RWPE2 (cell line): ENCODE data around the gene CDC42BPA.
"Not testable (repeated sequence)": the region's sequence is repeated elsewhere in the genome, so short reads cannot be mapped to it uniquely, and the experiment has no call there.

Experiments
- ATAC-seq: fragments of 200-7000 bp; cut with Tn5 transposase; 3 replicates; pipeline ENCODE4 v1.9.1; 2021; ENCODE audit warnings: low read depth
- DNase-seq: peaks from one replicate; pipeline ENCODE4 v3.0.0-alpha.2; 2020; ENCODE audit warnings: low spot score
- H3K27ac ChIP-seq: fragments of 450-650 bp; 2 replicates; pipeline ENCODE4 v1.5.1; 2017; ENCODE audit warnings: mild to moderate bottlenecking; ENCODE audit not compliant: poor library complexity, severe bottlenecking
- H3K27me3 ChIP-seq: fragments of 250-450 bp; sonication (Bioruptor Pico); 2 replicates; pipeline ENCODE4 v1.5.1; 2021; ENCODE audit warnings: mild to moderate bottlenecking, moderate library complexity; ENCODE audit not compliant: insufficient read depth, poor library complexity, severe bottlenecking
- H3K36me3 ChIP-seq: fragments of 250-450 bp; sonication (Bioruptor Pico); 2 replicates; pipeline ENCODE4 v1.5.1; 2020; ENCODE audit warnings: low read depth, mild to moderate bottlenecking, moderate library complexity
- H3K4me1 ChIP-seq: fragments of 250-450 bp; sonication (Bioruptor Pico); 2 replicates; pipeline ENCODE4 v1.5.1; 2021; ENCODE audit warnings: mild to moderate bottlenecking, moderate library complexity; ENCODE audit not compliant: insufficient read depth, poor library complexity, severe bottlenecking
- H3K4me3 ChIP-seq: fragments of 250-450 bp; sonication (Bioruptor Pico); 2 replicates; pipeline ENCODE4 v1.5.1; 2021; ENCODE audit warnings: mild to moderate bottlenecking, moderate library complexity; ENCODE audit not compliant: severe bottlenecking
- H3K9me3 ChIP-seq: fragments of 250-450 bp; sonication (Bioruptor Pico); 2 replicates; pipeline ENCODE4 v1.5.1; 2021; ENCODE audit warnings: mild to moderate bottlenecking, moderate library complexity; ENCODE audit not compliant: severe bottlenecking
- CTCF ChIP-seq: fragments of 450-650 bp; IDR thresholded peaks from one replicate; pipeline ENCODE4 v1.5.1; 2017; ENCODE audit warnings: mild to moderate bottlenecking, moderate library complexity; ENCODE audit not compliant: poor library complexity, severe bottlenecking

CDC42BPA gene

GRCh38 chr1:227112538-227112937 lies 205.8 kb downstream of the CDC42BPA start:
- H3K27me3 ChIP-seq: no peaks in the 10 kb centered on the region
- no peak for TF ChIP-seq CTCF
- no peaks in the 10 kb centered on the region for H3K4me1 ChIP-seq
- H3K36me3 ChIP-seq: no peaks in the 10 kb centered on the region
- ATAC-seq: no peak
- H3K27ac ChIP-seq: no peak overlapping the region
- H3K9me3 ChIP-seq: no peaks in the 10 kb centered on the region
- DNase-seq: no peak
- H3K4me3 ChIP-seq: no peak overlapping the region

GRCh38 chr1:227111782-227112181 lies 206.5 kb downstream of the CDC42BPA start:
- no peak overlapping the region for H3K27ac ChIP-seq
- H3K36me3 ChIP-seq: no peaks in the 10 kb centered on the region
- ATAC-seq (no peak), DNase-seq (no peak)
- H3K27me3 ChIP-seq: no peaks in the 10 kb centered on the region
- TF ChIP-seq CTCF: no peak
- no peaks in the 10 kb centered on the region for H3K4me1 ChIP-seq
- no peak overlapping the region for H3K4me3 ChIP-seq
- H3K9me3 ChIP-seq: no peaks in the 10 kb centered on the region

- H3K36me3 ChIP-seq, H3K27ac ChIP-seq, H3K4me1 ChIP-seq, ATAC-seq, H3K4me3 ChIP-seq, H3K9me3 ChIP-seq, H3K27me3 ChIP-seq, DNase-seq: not testable (repeated sequence)
These were observed 213.0 kb downstream of the CDC42BPA start for GRCh38 chr1:227105291-227105690.

GRCh38 chr1:227102056-227102455 lies 216.2 kb downstream of the CDC42BPA start:
- DNase-seq: no peak
- H3K27me3 ChIP-seq: no peaks in the 10 kb centered on the region
- H3K36me3 ChIP-seq: no peaks in the 10 kb centered on the region
- ATAC-seq: no peak
- no peak for TF ChIP-seq CTCF
- no peak overlapping the region for H3K27ac ChIP-seq
- H3K4me1 ChIP-seq: no peaks in the 10 kb centered on the region
- H3K9me3 ChIP-seq: no peaks in the 10 kb centered on the region
- no peak overlapping the region for H3K4me3 ChIP-seq

- Histone ChIP-seq H3K4me3 (no peak overlapping the region), H3K27me3 (no peaks in the 10 kb centered on the region), H3K36me3 (no peaks in the 10 kb centered on the region), H3K9me3 (no peaks in the 10 kb centered on the region), H3K4me1 (no peaks in the 10 kb centered on the region), H3K27ac (no peak overlapping the region)
- ATAC-seq (no peak), DNase-seq (no peak)
- TF ChIP-seq CTCF: no peak
These were observed 223.9 kb downstream of the CDC42BPA start for GRCh38 chr1:227094249-227094966.
